H9 (cell line): ENCODE results near the gene LPIN2. TPM values are rescaled to one million over a fixed set of nuclear protein-coding genes. Genes with fewer than 3 reads are reported as not detected.

ENCODE experiments used
- DNase-seq: peaks from one replicate; pipeline ENCODE4 v3.0.0-alpha.2; 2017
- H2AFZ ChIP-seq: one replicate; pipeline ENCODE4 v1.6.1; 2013; ENCODE audit warnings: mild to moderate bottlenecking, low read length, control low read depth, moderate library complexity
- H2AK5ac ChIP-seq: 2 replicates; pipeline ENCODE4 v1.6.1; 2013; ENCODE audit warnings: low read length, control low read depth, mixed read lengths; ENCODE audit not compliant: insufficient read length
- H2BK120ac ChIP-seq: one replicate; pipeline ENCODE4 v1.6.1; 2013; ENCODE audit warnings: low read depth, mild to moderate bottlenecking, low read length, control low read depth, inconsistent platforms; ENCODE audit not compliant: poor library complexity, severe bottlenecking
- H2BK12ac ChIP-seq: 2 replicates; pipeline ENCODE4 v1.6.1; 2013; ENCODE audit warnings: low read length, control low read depth, mixed read lengths, low read depth; ENCODE audit not compliant: insufficient read length
- H2BK15ac ChIP-seq: 2 replicates; pipeline ENCODE4 v1.6.1; 2013; ENCODE audit warnings: low read depth, low read length, control low read depth
- H2BK20ac ChIP-seq: one replicate; pipeline ENCODE4 v1.6.1; 2013; ENCODE audit warnings: low read depth, mild to moderate bottlenecking, low read length, control low read depth, inconsistent platforms; ENCODE audit not compliant: poor library complexity, severe bottlenecking
- H2BK5ac ChIP-seq: 2 replicates; pipeline ENCODE4 v1.6.1; 2013; ENCODE audit warnings: low read length, control low read depth, mixed read lengths; ENCODE audit not compliant: insufficient read length
- H3K14ac ChIP-seq: 2 replicates; pipeline ENCODE4 v1.6.1; 2013; ENCODE audit warnings: low read length, control low read depth; ENCODE audit not compliant: insufficient read depth
- H3K18ac ChIP-seq: 2 replicates; pipeline ENCODE4 v1.6.1; 2013; ENCODE audit warnings: low read depth, mild to moderate bottlenecking, mixed read lengths, low read length, control low read depth; ENCODE audit not compliant: insufficient read length
- H3K23ac ChIP-seq: 2 replicates; pipeline ENCODE4 v1.6.1; 2013; ENCODE audit warnings: low read length, control low read depth, mixed read lengths, low read depth; ENCODE audit not compliant: insufficient read length
- H3K23me2 ChIP-seq: 2 replicates; pipeline ENCODE4 v1.6.1; 2013; ENCODE audit warnings: low read depth, mild to moderate bottlenecking, mixed read lengths, low read length, control low read depth; ENCODE audit not compliant: insufficient read length, poor library complexity, severe bottlenecking
- H3K27ac ChIP-seq: 2 replicates; pipeline ENCODE4 v1.5.1; 2013; ENCODE audit warnings: low read length, control low read depth, mixed read lengths, low read depth; ENCODE audit not compliant: insufficient read length
- H3K27me3 ChIP-seq: 2 replicates; pipeline ENCODE4 v1.6.1; 2013; ENCODE audit warnings: low read length, control low read depth, inconsistent platforms; ENCODE audit not compliant: insufficient read depth
- H3K4ac ChIP-seq: 2 replicates; pipeline ENCODE4 v1.6.1; 2013; ENCODE audit warnings: low read depth, mild to moderate bottlenecking, control low read depth, inconsistent platforms, low read length, moderate library complexity
- H3K4me1 ChIP-seq: 2 replicates; pipeline ENCODE4 v1.6.1; 2013; ENCODE audit warnings: low read length, control low read depth, inconsistent platforms; ENCODE audit not compliant: insufficient read depth
- H3K4me2 ChIP-seq: 2 replicates; pipeline ENCODE4 v1.6.1; 2013; ENCODE audit warnings: low read length, control low read depth, mixed read lengths; ENCODE audit not compliant: insufficient read length, insufficient read depth
- H3K56ac ChIP-seq: 2 replicates; pipeline ENCODE4 v1.6.1; 2013; ENCODE audit warnings: low read depth, mild to moderate bottlenecking, mixed read lengths, low read length, control low read depth; ENCODE audit not compliant: insufficient read length
- H3K79me1 ChIP-seq: 2 replicates; pipeline ENCODE4 v1.6.1; 2013; ENCODE audit warnings: low read depth, mild to moderate bottlenecking, moderate library complexity, low read length, control low read depth, inconsistent platforms; ENCODE audit not compliant: insufficient read depth, poor library complexity, severe bottlenecking
- H3K79me2 ChIP-seq: 2 replicates; pipeline ENCODE4 v1.6.1; 2013; ENCODE audit warnings: low read length, control low read depth, inconsistent platforms; ENCODE audit not compliant: insufficient read depth
- H3K9ac ChIP-seq: 2 replicates; pipeline ENCODE4 v1.6.1; 2013; ENCODE audit warnings: low read length, control low read depth, mixed read lengths; ENCODE audit not compliant: insufficient read length; ENCODE audit errors: extremely low read depth
- H3K9me3 ChIP-seq: one replicate; pipeline ENCODE4 v1.6.1; 2013; ENCODE audit warnings: low read depth, low read length, inconsistent platforms; ENCODE audit not compliant: control insufficient read depth
- H3T11ph ChIP-seq: one replicate; pipeline ENCODE4 v1.6.1; 2013; ENCODE audit warnings: mild to moderate bottlenecking, low read length, control low read depth, inconsistent platforms
- H4K20me1 ChIP-seq: one replicate; pipeline ENCODE4 v1.6.1; 2013; ENCODE audit not compliant: control insufficient read depth, insufficient read length, insufficient read depth
- H4K5ac ChIP-seq: 2 replicates; pipeline ENCODE4 v1.6.1; 2013; ENCODE audit warnings: low read depth, mild to moderate bottlenecking, mixed read lengths, low read length, control low read depth; ENCODE audit not compliant: insufficient read length
- H4K8ac ChIP-seq: replicated peaks from 2 replicates; pipeline ENCODE4 v1.6.1; 2013; ENCODE audit warnings: low read length, control low read depth, mixed read lengths, low read depth; ENCODE audit not compliant: insufficient read length
- H4K91ac ChIP-seq: 2 replicates; pipeline ENCODE4 v1.6.1; 2013; ENCODE audit warnings: low read depth, mild to moderate bottlenecking, moderate library complexity, mixed read lengths, low read length, control low read depth; ENCODE audit not compliant: insufficient read length
- H3K27ac Mint-ChIP-seq, 3 experiments: 2 replicates in 2 of 3; 3 replicates in 1 of 3; pipeline ENCODE4 v1.8.0; 2020 to 2021; ENCODE audit warnings: mixed read lengths in 3 of 3, mild to moderate bottlenecking in 1 of 3, moderate library complexity in 1 of 3
- H3K27me3 Mint-ChIP-seq: 2 replicates; pipeline ENCODE4 v1.8.0; 2021; ENCODE audit warnings: low read depth, mild to moderate bottlenecking, moderate library complexity, mixed read lengths
- H3K36me3 Mint-ChIP-seq, 3 experiments: 2 replicates in 2 of 3; 3 replicates in 1 of 3; pipeline ENCODE4 v1.8.0; 2020 to 2021; ENCODE audit warnings: low read depth in 3 of 3, mixed read lengths in 3 of 3; ENCODE audit not compliant: insufficient read depth in 1 of 3
- H3K4me1 Mint-ChIP-seq, 2 experiments: 2 replicates each; pipeline ENCODE4 v1.8.0; 2020; ENCODE audit warnings: mixed read lengths in 2 of 2
- H3K4me3 Mint-ChIP-seq, 2 experiments: 2 replicates in 1 of 2; 3 replicates in 1 of 2; pipeline ENCODE4 v1.8.0; 2020 to 2021; ENCODE audit warnings: mild to moderate bottlenecking in 2 of 2, mixed read lengths in 2 of 2, moderate library complexity in 1 of 2
- H3K9me3 Mint-ChIP-seq, 2 experiments: 2 replicates in 1 of 2; 3 replicates in 1 of 2; pipeline ENCODE4 v1.8.0; 2020; ENCODE audit warnings: mild to moderate bottlenecking in 2 of 2, mixed read lengths in 2 of 2, moderate library complexity in 1 of 2
- CTCF ChIP-seq: fragments of 200-600 bp; sonication (generic); conservative IDR thresholded peaks from 3 replicates; pipeline ENCODE4 v1.8.0; 2021; ENCODE audit warnings: antibody characterized with exemption, mild to moderate bottlenecking
- WGBS: extraction: QIAGEN DNeasy Blood & Tissue Kit; methylation state at CpG from one replicate; pipeline ENCODE4 v1.1.7; 2013; ENCODE audit warnings: missing lambda C conversion rate, low lambda C conversion rate, mixed read lengths; ENCODE audit not compliant: insufficient read length; ENCODE audit errors: extremely low coverage; 5-methylcytosine and 5-hydroxymethylcytosine counted together
- total RNA-seq: library from RNA; stranded (reverse); gene quantifications from 2 replicates; pipeline ENCODE4 v1.2.1, GENCODE V29; 2021

The LPIN2 gene
- total RNA-seq, 1 experiment from 2014 or later, result 9.2 TPM

- Histone ChIP-seq H4K20me1 (no peaks in the 10 kb centered on the region), H3K27me3 (no peaks in the 10 kb centered on the region), H3K9me3 (no peaks in the 10 kb centered on the region), H2AK5ac (no peak overlapping the region), H2BK15ac (no peak overlapping the region), H3K4ac (no peak overlapping the region), H3K23ac (no peak overlapping the region), H3K9ac (no peak overlapping the region), H2BK120ac (no peak overlapping the region), H4K5ac (no peak overlapping the region), H3K79me2 (0 out of 2 replicates have a peak, but pooled peaks cover 2% of the 10 kb centered on the region), H2AFZ (no peak overlapping the region), H3T11ph (no peak overlapping the region), H3K14ac (no peak overlapping the region), H2BK20ac (no peak overlapping the region), H3K4me2 (no peak overlapping the region), H2BK5ac (no peak overlapping the region), H3K56ac (no peak overlapping the region), H2BK12ac (no peak overlapping the region), H3K79me1 (no peaks in the 10 kb centered on the region), H4K91ac (no peak overlapping the region), H3K18ac (no peak overlapping the region), H3K27ac (no peak overlapping the region), H3K23me2 (no peaks in the 10 kb centered on the region), H4K8ac (no peak overlapping the region), H3K4me1 (peaks cover 3% of the 10 kb centered on the region; the same call in 1 of the 2 replicates)
- Mint-ChIP-seq H3K27me3 (no peaks in the 10 kb centered on the region), H3K36me3 (no peaks in the 10 kb centered on the region), H3K9me3 (no peaks in the 10 kb centered on the region), H3K27ac (no peak overlapping the region), H3K4me3 (no peak overlapping the region), H3K4me1 (peaks cover 29 to 30% of the 10 kb centered on the region in 2 experiments)
- no CpG with 5 or more reads among the region's 4 CpGs for WGBS
- TF ChIP-seq CTCF, result no peak
- DNase-seq, result no peak
These were observed 46.4 kb downstream of the LPIN2 start for GRCh38 chr18:2966560-2966959.
